ENCODE data around the gene KIAA0930. TPM values are rescaled to one million over a fixed set of nuclear protein-coding genes. Genes with fewer than 3 reads are reported as not detected.
"Not testable (repeated sequence)": the region's sequence is repeated elsewhere in the genome, so short reads cannot be mapped to it uniquely, and the experiment has no call there.

KIAA0930 gene
- total and polyA plus RNA-seq, 4 experiments from 2014 or later, result 1.2 to 36.7 (median 14.8) TPM

DNA sequence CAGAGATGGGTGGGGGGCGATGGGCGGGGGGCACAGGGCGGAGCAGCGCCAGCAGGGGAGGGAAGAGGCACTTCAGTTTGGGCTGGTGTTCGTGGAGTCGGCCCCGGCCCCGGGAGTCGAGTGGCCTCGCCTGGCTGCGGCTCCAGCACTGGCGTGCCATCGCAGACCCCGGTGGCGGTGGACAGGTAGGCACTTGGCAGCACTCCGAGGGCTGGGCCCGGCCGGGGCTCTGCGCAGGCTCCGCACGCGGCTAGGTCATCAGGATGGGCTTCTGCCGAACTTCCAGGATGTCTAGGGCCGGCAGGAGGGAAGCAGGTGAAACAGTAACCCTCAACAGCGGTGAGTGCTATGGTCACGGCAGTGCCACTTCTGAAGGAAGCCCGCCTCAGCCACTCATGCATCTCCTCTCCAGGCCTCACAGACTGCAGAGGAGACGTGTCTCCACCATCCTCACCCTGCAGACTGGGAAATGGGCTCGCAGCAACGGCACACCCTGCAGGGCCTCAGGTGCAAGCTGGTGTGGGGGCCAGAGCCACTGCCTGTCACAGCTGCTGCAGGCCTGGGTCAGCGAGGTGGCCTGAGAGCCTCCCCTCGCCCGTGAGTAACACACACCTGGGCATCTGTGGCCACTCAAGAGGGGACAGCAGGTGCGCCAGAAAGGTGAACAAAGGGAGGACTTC lies 43.6 kb downstream of the KIAA0930 start:
- Mint-ChIP-seq H3K36me3 (peaks cover 20 to 35% of the 10 kb centered on the region in 2 donors), H3K27ac (no peak overlapping the region), H3K27me3 (no peaks in the 10 kb centered on the region), H3K4me1 (peaks cover 0 to 2% (median 0%) of the 10 kb centered on the region in 4 donors), H3K9me3 (no peaks in the 10 kb centered on the region), H3K4me3 (no peak overlapping the region)
- ChIA-PET CTCF (ENCODE audit: partially characterized antibody) (no interaction called here), POLR2A (ENCODE audit: partially characterized antibody) (no interaction called here)
- Histone ChIP-seq H3K4me3 (ENCODE audit: low read length in 2 of 2) (no peak overlapping the region), H3K9me3 (ENCODE audit: control insufficient read depth in 1 of 2, low read length in 2 of 2) (no peaks in the 10 kb centered on the region), H3K36me3 (ENCODE audit: insufficient read depth, low read length) (peaks cover 4% of the 10 kb centered on the region), H3K27ac (ENCODE audit: low read depth, low read length) (no peak overlapping the region), H3K4me1 (ENCODE audit: insufficient read depth, low read length) (no peaks in the 10 kb centered on the region), H3K27me3 (ENCODE audit: insufficient read depth, low read length) (no peaks in the 10 kb centered on the region)
- DNase-seq, result no peak
- intact Hi-C loops (cut with micrococcal nuclease), result no loop called here

DNA sequence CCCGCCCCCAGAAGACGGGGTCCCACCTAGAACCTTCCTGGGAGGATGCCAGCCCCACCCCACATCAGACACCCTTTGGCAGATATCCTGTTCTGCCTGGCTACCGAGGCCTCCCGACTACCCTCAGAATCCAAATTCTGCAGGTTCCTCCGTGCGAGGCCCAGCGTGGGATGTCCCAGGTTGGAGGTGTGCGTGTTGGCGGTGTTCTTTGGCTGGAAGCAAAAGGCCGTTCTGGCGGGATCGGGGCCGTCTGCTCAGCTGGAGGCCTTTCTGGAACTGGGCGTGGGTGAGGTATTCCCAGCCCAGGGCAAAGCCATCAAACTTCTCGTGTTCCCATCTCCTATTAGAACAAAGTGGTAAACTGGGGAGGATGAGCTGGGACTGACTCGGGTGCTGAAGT lies 44.4 kb downstream of the KIAA0930 start:
- H3K4me3 ChIP-seq (ENCODE audit: low read length in 2 of 2), result no peak overlapping the region
- no peak for DNase-seq
- H3K27me3 ChIP-seq (ENCODE audit: insufficient read depth, low read length), result no peaks in the 10 kb centered on the region
- CTCF ChIA-PET (ENCODE audit: partially characterized antibody), result interaction anchor here (1.1 kb wide), 1 partner anchor 12 kb away, joined by 3 read pairs; no protein-coding TSS in a partner anchor
- H3K4me1 ChIP-seq (ENCODE audit: insufficient read depth, low read length), result no peaks in the 10 kb centered on the region
- H3K36me3 ChIP-seq (ENCODE audit: insufficient read depth, low read length), result peaks cover 4% of the 10 kb centered on the region
- POLR2A ChIA-PET (ENCODE audit: partially characterized antibody), result no interaction called here
- H3K27ac Mint-ChIP-seq, result no peak overlapping the region
- peaks cover 16 to 29% of the 10 kb centered on the region in 2 donors for H3K36me3 Mint-ChIP-seq
- H3K4me1 Mint-ChIP-seq, result peaks cover 0 to 2% (median 0%) of the 10 kb centered on the region in 4 donors
- no peak overlapping the region for H3K4me3 Mint-ChIP-seq
- H3K9me3 Mint-ChIP-seq, result no peaks in the 10 kb centered on the region
- no peak overlapping the region for H3K27ac ChIP-seq (ENCODE audit: low read depth, low read length)
- no peaks in the 10 kb centered on the region for H3K9me3 ChIP-seq (ENCODE audit: control insufficient read depth in 1 of 2, low read length in 2 of 2)
- intact Hi-C loops (cut with micrococcal nuclease), result no loop called here
- no peaks in the 10 kb centered on the region for H3K27me3 Mint-ChIP-seq

DNA sequence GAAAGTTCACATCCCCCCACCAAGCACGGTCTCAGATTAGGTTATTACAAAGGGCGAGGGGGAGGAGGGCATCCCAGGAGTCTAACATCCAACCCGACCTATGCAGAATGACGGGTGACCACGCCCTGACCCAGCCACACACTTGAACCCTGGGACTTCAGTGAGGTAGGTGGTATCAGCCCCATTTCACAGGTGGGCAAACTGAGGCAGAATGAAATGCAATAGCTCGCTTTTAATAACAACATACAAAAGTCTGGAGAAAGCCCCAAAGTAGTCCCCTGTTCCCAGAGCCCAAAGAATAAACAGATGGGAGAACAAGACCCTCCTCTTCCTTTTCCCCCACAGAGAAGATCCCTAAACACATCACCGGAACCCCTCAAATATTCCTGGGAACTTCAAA lies 45.1 kb downstream of the KIAA0930 start:
- intact Hi-C loops (cut with micrococcal nuclease), result no loop called here
- H3K27me3 ChIP-seq (ENCODE audit: insufficient read depth, low read length), result no peaks in the 10 kb centered on the region
- peaks cover 15 to 25% of the 10 kb centered on the region in 2 donors for H3K36me3 Mint-ChIP-seq
- H3K4me3 ChIP-seq (ENCODE audit: low read length in 2 of 2), result no peak overlapping the region
- no peaks in the 10 kb centered on the region for H3K9me3 ChIP-seq (ENCODE audit: control insufficient read depth in 1 of 2, low read length in 2 of 2)
- no peak for DNase-seq
- H3K36me3 ChIP-seq (ENCODE audit: insufficient read depth, low read length), result peaks cover 4% of the 10 kb centered on the region
- H3K4me1 ChIP-seq (ENCODE audit: insufficient read depth, low read length), result no peaks in the 10 kb centered on the region
- CTCF ChIA-PET (ENCODE audit: partially characterized antibody), result interaction anchor here (1.1 kb wide), 1 partner anchor 13 kb away, joined by 3 read pairs; no protein-coding TSS in a partner anchor
- no peaks in the 10 kb centered on the region for H3K9me3 Mint-ChIP-seq
- H3K27ac ChIP-seq (ENCODE audit: low read depth, low read length), result no peak overlapping the region
- POLR2A ChIA-PET (ENCODE audit: partially characterized antibody), result no interaction called here
- H3K27ac Mint-ChIP-seq, result no peak overlapping the region
- H3K4me1 Mint-ChIP-seq, result peaks cover 0 to 2% (median 0%) of the 10 kb centered on the region in 4 donors
- no peaks in the 10 kb centered on the region for H3K27me3 Mint-ChIP-seq
- no peak overlapping the region for H3K4me3 Mint-ChIP-seq

DNA sequence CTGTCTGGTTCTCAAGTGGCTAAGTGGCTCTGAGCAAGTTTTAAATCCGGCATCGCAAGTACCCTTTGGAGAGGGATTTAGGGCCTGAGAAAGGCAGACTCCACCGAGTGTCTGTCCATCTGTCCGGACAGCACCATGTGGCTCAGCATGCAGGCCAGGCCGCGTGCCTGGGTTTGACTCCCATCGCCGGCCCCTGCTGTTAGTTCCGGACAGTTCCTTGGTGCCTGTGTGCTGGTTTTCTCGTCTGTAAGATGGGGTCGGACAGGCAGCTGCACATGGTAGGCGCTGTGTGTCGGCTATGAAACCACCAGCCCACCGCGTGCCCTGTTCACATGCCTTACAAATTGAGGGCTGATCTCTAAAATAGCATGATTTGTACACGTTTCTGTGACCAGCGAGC lies 46.0 kb downstream of the KIAA0930 start:
- H3K4me1 ChIP-seq (ENCODE audit: insufficient read depth, low read length), result no peaks in the 10 kb centered on the region
- POLR2A ChIA-PET (ENCODE audit: partially characterized antibody), result no interaction called here
- intact Hi-C loops (cut with micrococcal nuclease), result no loop called here
- Mint-ChIP-seq H3K27me3 (no peaks in the 10 kb centered on the region), H3K4me3 (no peak overlapping the region), H3K36me3 (peaks cover 11 to 22% of the 10 kb centered on the region in 2 donors), H3K4me1 (peaks cover 0 to 2% (median 0%) of the 10 kb centered on the region in 4 donors), H3K27ac (no peak overlapping the region), H3K9me3 (no peaks in the 10 kb centered on the region)
- CTCF ChIA-PET (ENCODE audit: partially characterized antibody), result no interaction called here
- no peak overlapping the region for H3K27ac ChIP-seq (ENCODE audit: low read depth, low read length)
- H3K4me3 ChIP-seq (ENCODE audit: low read length in 2 of 2), result no peak overlapping the region
- H3K9me3 ChIP-seq (ENCODE audit: control insufficient read depth in 1 of 2, low read length in 2 of 2), result no peaks in the 10 kb centered on the region
- no peak for DNase-seq
- H3K36me3 ChIP-seq (ENCODE audit: insufficient read depth, low read length), result peaks cover 4% of the 10 kb centered on the region
- H3K27me3 ChIP-seq (ENCODE audit: insufficient read depth, low read length), result no peaks in the 10 kb centered on the region

DNA sequence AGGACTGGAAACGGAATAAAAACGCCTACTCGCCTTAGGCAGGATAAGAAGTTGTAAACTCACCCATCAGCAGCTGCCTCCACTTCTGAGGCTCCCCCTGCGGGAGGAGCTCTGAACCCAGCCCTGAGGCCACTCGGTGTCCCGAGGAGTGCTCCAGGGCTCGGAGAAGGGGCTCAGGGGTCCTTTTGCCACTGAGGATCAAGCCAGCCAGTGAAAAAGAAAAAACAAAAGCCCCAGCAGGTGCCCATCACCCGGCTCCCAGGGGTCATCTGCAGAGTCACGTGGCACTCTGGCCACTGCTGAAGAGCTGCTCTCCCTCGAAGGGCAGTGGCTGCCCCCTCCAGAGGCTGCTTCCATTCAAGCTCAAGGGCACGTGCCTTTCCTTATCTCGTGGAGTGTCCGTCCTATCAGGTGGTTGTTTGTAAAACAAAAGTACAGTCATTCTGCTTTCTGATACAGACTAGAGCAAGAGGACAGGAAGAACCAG lies 48.0 kb downstream of the KIAA0930 start:
- no peak for DNase-seq
- Mint-ChIP-seq H3K4me1 (peaks cover 0 to 2% (median 0%) of the 10 kb centered on the region in 4 donors), H3K36me3 (peaks cover 4 to 15% of the 10 kb centered on the region in 2 donors), H3K27ac (peak overlapping the region in 1 of 7 donors; percentile 13), H3K9me3 (no peaks in the 10 kb centered on the region), H3K27me3 (no peaks in the 10 kb centered on the region), H3K4me3 (no peak overlapping the region)
- POLR2A ChIA-PET (ENCODE audit: partially characterized antibody), result no interaction called here
- intact Hi-C loops (cut with micrococcal nuclease), result no loop called here
- CTCF ChIA-PET (ENCODE audit: partially characterized antibody), result interaction anchor here (1.2 kb wide), 1 partner anchor 16 kb away, joined by 4 read pairs; no protein-coding TSS in a partner anchor
- Histone ChIP-seq H3K4me3 (ENCODE audit: low read length in 2 of 2) (no peak overlapping the region), H3K27me3 (ENCODE audit: insufficient read depth, low read length) (no peaks in the 10 kb centered on the region), H3K9me3 (ENCODE audit: control insufficient read depth in 1 of 2, low read length in 2 of 2) (no peaks in the 10 kb centered on the region), H3K4me1 (ENCODE audit: insufficient read depth, low read length) (no peaks in the 10 kb centered on the region), H3K27ac (ENCODE audit: low read depth, low read length) (no peak overlapping the region), H3K36me3 (ENCODE audit: insufficient read depth, low read length) (peaks cover 4% of the 10 kb centered on the region)

DNA sequence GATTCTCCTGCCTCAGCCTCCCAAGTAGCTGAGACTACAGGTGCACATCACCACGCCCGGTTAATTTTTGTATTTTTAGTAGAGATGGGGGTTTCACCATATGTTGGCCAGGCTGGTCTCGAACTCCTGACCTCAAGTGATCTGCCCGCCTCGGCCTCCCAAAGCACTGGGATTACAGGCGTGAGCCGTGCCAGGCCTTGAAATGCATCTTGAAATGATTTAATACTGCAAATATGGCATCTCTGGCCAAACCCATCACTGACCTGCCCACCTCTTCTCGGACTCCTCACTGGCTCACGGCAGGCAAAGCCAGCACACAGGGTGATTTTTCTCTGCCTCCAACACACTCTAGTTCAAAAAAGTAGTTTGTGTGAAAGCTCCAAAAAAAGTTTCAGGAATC lies 48.9 kb downstream of the KIAA0930 start:
- not testable (repeated sequence) for H3K36me3 ChIP-seq (ENCODE audit: insufficient read depth, low read length)

DNA sequence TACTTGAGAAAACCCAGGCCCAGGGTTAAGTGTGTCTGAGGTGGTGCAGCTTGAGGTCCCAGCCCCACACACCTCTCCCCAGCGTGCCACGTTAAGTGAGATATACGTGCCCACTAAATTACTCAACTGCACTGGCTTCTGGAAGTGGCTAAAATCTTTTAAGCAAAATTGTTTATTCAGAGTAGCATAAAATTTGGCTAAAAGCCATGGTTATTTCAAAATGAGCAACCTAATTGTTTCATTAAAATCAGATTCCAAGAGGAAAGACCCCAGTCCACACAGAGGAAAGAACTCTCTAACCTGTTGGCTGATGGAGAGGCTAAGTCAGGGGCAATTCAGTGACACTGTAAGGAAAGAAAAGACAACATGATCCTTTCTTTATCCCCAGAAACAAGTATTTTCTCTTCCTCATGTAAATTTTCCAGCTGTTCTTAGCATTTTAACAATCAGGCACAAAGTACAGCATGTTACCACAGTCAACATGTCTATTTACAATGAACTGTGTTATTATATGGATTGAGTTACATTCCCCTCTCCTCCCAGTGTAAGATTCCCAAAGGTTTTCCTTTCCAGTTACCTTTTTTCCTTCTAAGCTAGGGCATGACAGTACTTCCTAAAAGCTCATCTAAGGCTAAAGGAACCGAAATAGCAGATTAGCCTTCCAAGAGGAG lies 50.4 kb downstream of the KIAA0930 start:
- no peak for DNase-seq
- Histone ChIP-seq H3K4me3 (ENCODE audit: low read length in 2 of 2) (no peak overlapping the region), H3K27ac (ENCODE audit: low read depth, low read length) (no peak overlapping the region), H3K36me3 (ENCODE audit: insufficient read depth, low read length) (peaks cover 7% of the 10 kb centered on the region), H3K4me1 (ENCODE audit: insufficient read depth, low read length) (no peaks in the 10 kb centered on the region), H3K9me3 (ENCODE audit: control insufficient read depth in 1 of 2, low read length in 2 of 2) (no peaks in the 10 kb centered on the region), H3K27me3 (ENCODE audit: insufficient read depth, low read length) (no peaks in the 10 kb centered on the region)
- no peak overlapping the region for H3K4me3 Mint-ChIP-seq
- H3K27me3 Mint-ChIP-seq, result no peaks in the 10 kb centered on the region
- H3K4me1 Mint-ChIP-seq, result peaks cover 5 to 11% (median 7%) of the 10 kb centered on the region in 4 donors
- H3K36me3 Mint-ChIP-seq, result peaks cover 14 to 23% of the 10 kb centered on the region in 2 donors
- intact Hi-C loops (cut with micrococcal nuclease), result no loop called here
- H3K27ac Mint-ChIP-seq, result peak overlapping the region in 1 of 7 donors; percentile 1
- no peaks in the 10 kb centered on the region for H3K9me3 Mint-ChIP-seq
- ChIA-PET POLR2A (ENCODE audit: partially characterized antibody) (interaction anchor here (1.3 kb wide), 1 partner anchor 17 kb away, joined by 3 read pairs; no protein-coding TSS in a partner anchor), CTCF (ENCODE audit: partially characterized antibody) (no interaction called here)

More for the DNA sequence above, 48.9 kb downstream of the KIAA0930 start:
- H3K4me1 ChIP-seq (ENCODE audit: insufficient read depth, low read length); H3K4me1 Mint-ChIP-seq; H3K27ac ChIP-seq (ENCODE audit: low read depth, low read length); H3K27me3 ChIP-seq (ENCODE audit: insufficient read depth, low read length); H3K9me3 Mint-ChIP-seq; H3K4me3 Mint-ChIP-seq; H3K27me3 Mint-ChIP-seq; H3K9me3 ChIP-seq (ENCODE audit: control insufficient read depth in 1 of 2, low read length in 2 of 2); H3K4me3 ChIP-seq (ENCODE audit: low read length in 2 of 2); DNase-seq; intact Hi-C loops (cut with micrococcal nuclease): not testable (repeated sequence)
- POLR2A ChIA-PET (ENCODE audit: partially characterized antibody), result interaction anchor here (0.6 to 1.3 kb wide), 2 partner anchors 19 to 42 kb away, joined by 3 read pairs; no protein-coding TSS in a partner anchor
- Mint-ChIP-seq H3K27ac (peak overlapping the region in 2 of 7 donors; percentile 23 to 32), H3K36me3 (peaks cover 10 to 18% of the 10 kb centered on the region in 2 donors)
- CTCF ChIA-PET (ENCODE audit: partially characterized antibody), result interaction anchor here (1.2 kb wide), 1 partner anchor 17 kb away, joined by 4 read pairs; no protein-coding TSS in a partner anchor

All from CD4-positive, alpha-beta memory T cell (primary cell).